HepG2 (cell line): ENCODE measurements around the gene AHNAK.

Experiments
- BCLAF1 ChIP-seq: fragments of 450-650 bp; IDR thresholded peaks from 2 replicates; pipeline ENCODE4 v1.6.1; 2017; ENCODE audit warnings: mild to moderate bottlenecking
- CREB1 ChIP-seq, 2 experiments: fragments of 450-650 bp in 1 of 2; IDR thresholded peaks; 2 replicates each; pipeline ENCODE4 v1.6.1; 2016 to 2017; ENCODE audit warnings: control low read depth in 1 of 2, mild to moderate bottlenecking in 1 of 2, missing compliant biosample characterization in 1 of 2, missing genetic modification characterization in 1 of 2
- CTCF ChIP-seq: sonication (generic); formaldehyde crosslinking; IDR thresholded peaks from 2 replicates; pipeline ENCODE4 v1.5.0; 2020; ENCODE audit warnings: mild to moderate bottlenecking, missing genetic modification reagents, moderate library complexity
- EP300 ChIP-seq, 3 experiments: sonication (generic) in 1 of 3; formaldehyde crosslinking in 1 of 3; IDR thresholded peaks; 2 replicates each; pipeline versions ENCODE4 v1.5.1 to v1.6.1; 2011 to 2020; ENCODE audit warnings: low read depth in 2 of 3, low read length in 2 of 3, borderline replicate concordance in 1 of 3, improper control_type of control experiment in 1 of 3, mild to moderate bottlenecking in 1 of 3, missing genetic modification reagents in 1 of 3, moderate library complexity in 1 of 3
- HDAC6 ChIP-seq: fragments of 200-600 bp; sonication (generic); IDR thresholded peaks from 2 replicates; pipeline ENCODE4 v1.7.0; 2017; ENCODE audit warnings: mild to moderate bottlenecking, antibody characterized with exemption, low read length, low read depth
- POLR2A ChIP-seq, 2 experiments: IDR thresholded peaks; 2 replicates each; pipeline ENCODE4 v1.6.1; 2011; ENCODE audit warnings: low read depth in 2 of 2, low read length in 2 of 2, mild to moderate bottlenecking in 1 of 2, moderate library complexity in 1 of 2; ENCODE audit not compliant: insufficient read depth in 1 of 2
- RFX5 ChIP-seq: IDR thresholded peaks from 2 replicates; pipeline ENCODE4 v1.6.1; 2011; ENCODE audit warnings: low read depth, low read length, improper control_type of control experiment
- SALL1 ChIP-seq: sonication (generic); formaldehyde crosslinking; IDR thresholded peaks from 2 replicates; pipeline ENCODE4 v1.8.0; 2022; ENCODE audit warnings: mild to moderate bottlenecking, missing genetic modification reagents
- SKI ChIP-seq: fragments of 450-650 bp; IDR thresholded peaks from one replicate; pipeline ENCODE4 v1.6.1; 2018; ENCODE audit warnings: mild to moderate bottlenecking; ENCODE audit not compliant: partially characterized antibody
- SMAD3 ChIP-seq: sonication (generic); formaldehyde crosslinking; IDR thresholded peaks from 2 replicates; pipeline ENCODE4 v1.4.0; 2020; ENCODE audit warnings: missing genetic modification reagents
- ZNF549 ChIP-seq: sonication (generic); formaldehyde crosslinking; IDR thresholded peaks from 2 replicates; pipeline ENCODE4 v1.5.0; 2020; ENCODE audit warnings: missing genetic modification reagents
- ZNF761 ChIP-seq: sonication (generic); formaldehyde crosslinking; conservative IDR thresholded peaks from 2 replicates; pipeline ENCODE4 v1.4.0; 2020; ENCODE audit warnings: mild to moderate bottlenecking, missing genetic modification reagents
- ZNF770 ChIP-seq: sonication (generic); formaldehyde crosslinking; IDR thresholded peaks from 2 replicates; pipeline ENCODE4 v1.5.0; 2020; ENCODE audit warnings: mild to moderate bottlenecking, missing genetic modification reagents

GRCh38 chr11:62393735-62394134 is 152.9 kb downstream of the AHNAK start:
- TF ChIP-seq POLR2A (IDR thresholded peaks at IDR 0.05; ENCODE audit: insufficient read depth in 1 of 2, low read depth in 2 of 2, low read length in 2 of 2) (no peak), CREB1 (IDR thresholded peaks at IDR 0.05) (no peak), CREB1 (CRISPR knock-in tag; IDR thresholded peaks at IDR 0.05) (no peak), BCLAF1 (no peak), SKI (no peak), EP300 (IDR thresholded peaks at IDR 0.05; ENCODE audit: low read depth in 2 of 2, low read length in 2 of 2) (no peak), EP300 (CRISPR knock-in tag; IDR thresholded peaks at IDR 0.05; ENCODE audit: borderline replicate concordance) (no peak), ZNF549 (CRISPR knock-in tag) (no peak), CTCF (no peak), SMAD3 (no peak), ZNF770 (CRISPR knock-in tag) (no peak), HDAC6 (no peak), ZNF761 (no peak), SALL1 (CRISPR knock-in tag) (no peak), RFX5 (no peak)
